OCI-LY7 (cell line): Measurements from ENCODE around the gene SULF2.

Experiments used
- EZH2phosphoT487 ChIP-seq: fragments of 200-600 bp; sonication (generic); IDR thresholded peaks from 2 replicates; pipeline ENCODE4 v1.6.1; 2018; ENCODE audit warnings: low read depth, borderline replicate concordance, mild to moderate bottlenecking, mixed run types, antibody characterized with exemption, low read length, moderate library complexity, mixed read lengths
- TF ChIP-seq, protein P1 (sequence below): fragments of 200-600 bp; sonication (generic); conservative IDR thresholded peaks from 2 replicates; pipeline ENCODE4 v1.5.1; 2014; ENCODE audit warnings: mild to moderate bottlenecking, antibody characterized with exemption, low read length, moderate library complexity, mixed read lengths

DNA sequence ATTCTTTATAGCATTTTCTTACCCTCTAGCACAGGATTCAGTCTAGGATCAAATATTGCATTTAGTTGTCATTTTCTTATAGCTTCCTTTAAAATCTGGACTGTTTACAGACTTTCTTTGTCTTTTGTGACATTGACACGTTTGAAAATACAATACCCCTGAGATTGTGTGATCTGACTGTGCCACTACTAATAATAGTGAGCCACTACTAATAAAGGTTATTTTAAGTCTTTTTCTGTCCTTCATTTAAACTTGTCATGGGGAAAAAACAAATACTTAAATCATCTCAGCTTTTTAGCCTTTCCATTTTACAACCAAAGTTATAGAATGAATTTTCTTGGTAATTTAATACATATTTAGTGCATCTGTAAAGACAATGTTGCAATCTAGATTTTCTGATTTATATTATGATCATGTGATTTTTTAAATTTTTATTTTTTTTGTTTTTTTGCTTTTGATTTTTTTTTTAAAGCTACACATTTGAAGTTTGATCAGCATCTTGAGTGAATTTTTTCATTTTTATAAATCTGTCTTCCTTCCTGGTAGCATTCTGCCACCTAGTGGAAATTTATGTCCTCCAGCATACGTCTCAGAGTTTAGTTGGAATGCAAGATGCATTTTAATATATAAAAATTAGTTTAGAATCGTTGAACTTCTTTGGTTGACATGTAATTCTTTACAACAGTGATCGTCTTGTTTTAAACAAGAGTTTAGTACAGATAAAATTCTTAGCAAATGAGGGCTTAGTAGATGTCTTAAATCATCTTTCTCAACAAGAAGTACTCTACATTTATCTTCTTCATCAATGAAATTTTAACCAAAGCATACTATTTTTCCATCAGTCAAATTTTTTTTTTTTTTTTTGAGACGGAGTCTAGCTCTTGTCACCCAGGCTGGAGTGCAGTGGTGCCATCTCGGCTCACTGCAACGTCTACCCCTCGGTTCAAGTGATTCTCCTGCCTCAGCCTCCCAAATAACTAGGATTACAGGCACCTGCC lies 164.2 kb downstream of the SULF2 start:
- TF ChIP-seq, protein P1, sequence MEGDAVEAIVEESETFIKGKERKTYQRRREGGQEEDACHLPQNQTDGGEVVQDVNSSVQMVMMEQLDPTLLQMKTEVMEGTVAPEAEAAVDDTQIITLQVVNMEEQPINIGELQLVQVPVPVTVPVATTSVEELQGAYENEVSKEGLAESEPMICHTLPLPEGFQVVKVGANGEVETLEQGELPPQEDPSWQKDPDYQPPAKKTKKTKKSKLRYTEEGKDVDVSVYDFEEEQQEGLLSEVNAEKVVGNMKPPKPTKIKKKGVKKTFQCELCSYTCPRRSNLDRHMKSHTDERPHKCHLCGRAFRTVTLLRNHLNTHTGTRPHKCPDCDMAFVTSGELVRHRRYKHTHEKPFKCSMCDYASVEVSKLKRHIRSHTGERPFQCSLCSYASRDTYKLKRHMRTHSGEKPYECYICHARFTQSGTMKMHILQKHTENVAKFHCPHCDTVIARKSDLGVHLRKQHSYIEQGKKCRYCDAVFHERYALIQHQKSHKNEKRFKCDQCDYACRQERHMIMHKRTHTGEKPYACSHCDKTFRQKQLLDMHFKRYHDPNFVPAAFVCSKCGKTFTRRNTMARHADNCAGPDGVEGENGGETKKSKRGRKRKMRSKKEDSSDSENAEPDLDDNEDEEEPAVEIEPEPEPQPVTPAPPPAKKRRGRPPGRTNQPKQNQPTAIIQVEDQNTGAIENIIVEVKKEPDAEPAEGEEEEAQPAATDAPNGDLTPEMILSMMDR, result peak; percentile 100
- TF ChIP-seq EZH2phosphoT487, result no peak
